ENCODE measurements around the gene SOX11.

The SOX11 gene

DNA sequence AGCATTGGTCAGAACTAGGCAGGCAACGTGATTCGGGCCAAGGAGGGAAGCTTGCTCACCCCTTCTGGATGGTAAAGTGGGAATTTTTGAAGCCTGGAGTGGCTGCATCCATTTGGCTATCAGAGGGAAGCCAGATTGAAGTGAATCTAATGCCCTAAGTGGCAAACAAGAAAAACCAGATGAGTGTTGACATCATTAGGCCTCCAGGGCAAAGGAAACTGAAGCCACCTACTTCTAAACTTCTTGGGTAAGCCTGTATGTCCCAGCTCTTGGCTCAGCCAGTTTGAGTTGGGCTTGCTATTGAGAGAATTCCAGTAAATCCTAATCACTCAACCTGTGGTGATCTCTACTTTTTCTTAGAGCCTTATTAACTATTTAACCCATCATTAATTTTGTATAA, 20.9 kb downstream of the SOX11 start:
- Histone ChIP-seq H3K36me3 (ENCODE audit: insufficient read depth, low read length) (no peaks in the 10 kb centered on the region), H3K9me3 (ENCODE audit: low read length) (no peaks in the 10 kb centered on the region), H3K4me2 (ENCODE audit: low read length) (no peak overlapping the region), H3K9ac (ENCODE audit: low read length) (no peak overlapping the region), H2AFZ (ENCODE audit: low read length) (no peak overlapping the region), H4K20me1 (ENCODE audit: insufficient read depth, low read length) (no peaks in the 10 kb centered on the region), H3F3A (ENCODE audit: insufficient read depth, low read length) (no peaks in the 10 kb centered on the region), H3K27me3 (ENCODE audit: insufficient read depth, low read length) (no peaks in the 10 kb centered on the region), H3K79me2 (ENCODE audit: insufficient read depth, low read length) (no peaks in the 10 kb centered on the region), H3K4me1 (ENCODE audit: insufficient read depth, low read length, severe bottlenecking) (no peaks in the 10 kb centered on the region), H3K27ac (ENCODE audit: low read depth, low read length, poor library complexity, severe bottlenecking) (no peak overlapping the region), H3K4me3 (ENCODE audit: low read depth, low read length, poor library complexity, severe bottlenecking) (no peak overlapping the region), H3K9me2 (ENCODE audit: low read depth, low read length) (no peaks in the 10 kb centered on the region)
- TF ChIP-seq, protein P1, sequence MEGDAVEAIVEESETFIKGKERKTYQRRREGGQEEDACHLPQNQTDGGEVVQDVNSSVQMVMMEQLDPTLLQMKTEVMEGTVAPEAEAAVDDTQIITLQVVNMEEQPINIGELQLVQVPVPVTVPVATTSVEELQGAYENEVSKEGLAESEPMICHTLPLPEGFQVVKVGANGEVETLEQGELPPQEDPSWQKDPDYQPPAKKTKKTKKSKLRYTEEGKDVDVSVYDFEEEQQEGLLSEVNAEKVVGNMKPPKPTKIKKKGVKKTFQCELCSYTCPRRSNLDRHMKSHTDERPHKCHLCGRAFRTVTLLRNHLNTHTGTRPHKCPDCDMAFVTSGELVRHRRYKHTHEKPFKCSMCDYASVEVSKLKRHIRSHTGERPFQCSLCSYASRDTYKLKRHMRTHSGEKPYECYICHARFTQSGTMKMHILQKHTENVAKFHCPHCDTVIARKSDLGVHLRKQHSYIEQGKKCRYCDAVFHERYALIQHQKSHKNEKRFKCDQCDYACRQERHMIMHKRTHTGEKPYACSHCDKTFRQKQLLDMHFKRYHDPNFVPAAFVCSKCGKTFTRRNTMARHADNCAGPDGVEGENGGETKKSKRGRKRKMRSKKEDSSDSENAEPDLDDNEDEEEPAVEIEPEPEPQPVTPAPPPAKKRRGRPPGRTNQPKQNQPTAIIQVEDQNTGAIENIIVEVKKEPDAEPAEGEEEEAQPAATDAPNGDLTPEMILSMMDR (IDR thresholded peaks at IDR 0.05; ENCODE audit: low read length), result no peak

DNA sequence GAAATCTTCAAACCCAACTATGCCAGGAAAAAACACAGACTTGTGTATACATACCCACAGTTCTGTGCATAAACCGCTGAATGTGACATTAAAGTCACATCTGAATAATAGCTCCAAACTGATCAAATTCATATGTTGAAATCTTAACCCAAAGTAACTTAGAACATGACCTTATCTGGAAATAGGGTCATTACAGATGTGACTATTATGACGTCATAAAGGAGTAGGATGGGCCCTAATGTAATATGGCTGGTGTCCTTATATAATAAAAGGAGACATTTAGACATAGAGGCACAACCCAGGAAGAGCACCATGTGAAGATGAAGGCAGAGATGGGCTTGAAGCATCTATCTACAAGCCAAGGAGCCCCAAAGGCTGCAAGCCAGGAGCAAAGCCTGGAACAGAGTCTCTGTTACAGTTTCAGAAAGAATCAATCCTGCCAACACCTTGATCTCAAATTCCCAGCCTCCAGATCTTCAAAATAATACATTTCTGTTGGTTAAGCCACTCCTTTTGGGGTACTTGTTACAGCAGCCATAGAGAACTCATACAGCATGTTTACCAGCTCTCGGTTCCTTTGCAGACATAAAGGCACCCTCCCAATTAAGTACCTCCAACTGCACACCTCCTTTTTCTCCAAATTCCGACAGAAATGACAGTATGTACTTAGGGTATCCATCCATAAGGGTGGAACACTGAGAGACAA, 27.6 kb downstream of the SOX11 start:
- Histone ChIP-seq H3K4me3 (ENCODE audit: low read depth, low read length, poor library complexity, severe bottlenecking) (no peak overlapping the region), H3K4me2 (ENCODE audit: low read length) (no peak overlapping the region), H3K27me3 (ENCODE audit: insufficient read depth, low read length) (no peaks in the 10 kb centered on the region; the same call in 1 of the 2 replicates), H3K9me2 (ENCODE audit: low read depth, low read length) (no peaks in the 10 kb centered on the region), H3K9me3 (ENCODE audit: low read length) (peaks cover 8% of the 10 kb centered on the region), H4K20me1 (ENCODE audit: insufficient read depth, low read length) (no peaks in the 10 kb centered on the region), H2AFZ (ENCODE audit: low read length) (no peak overlapping the region), H3F3A (ENCODE audit: insufficient read depth, low read length) (no peaks in the 10 kb centered on the region), H3K36me3 (ENCODE audit: insufficient read depth, low read length) (no peaks in the 10 kb centered on the region), H3K27ac (ENCODE audit: low read depth, low read length, poor library complexity, severe bottlenecking) (no peak overlapping the region), H3K9ac (ENCODE audit: low read length) (no peak overlapping the region), H3K4me1 (ENCODE audit: insufficient read depth, low read length, severe bottlenecking) (no peaks in the 10 kb centered on the region), H3K79me2 (ENCODE audit: insufficient read depth, low read length) (no peaks in the 10 kb centered on the region)
- TF ChIP-seq EZH2 (IDR thresholded peaks at IDR 0.05; ENCODE audit: borderline replicate concordance, low read length), result no peak
- TF ChIP-seq, protein P1 (IDR thresholded peaks at IDR 0.05; ENCODE audit: low read length), result no peak

DNA sequence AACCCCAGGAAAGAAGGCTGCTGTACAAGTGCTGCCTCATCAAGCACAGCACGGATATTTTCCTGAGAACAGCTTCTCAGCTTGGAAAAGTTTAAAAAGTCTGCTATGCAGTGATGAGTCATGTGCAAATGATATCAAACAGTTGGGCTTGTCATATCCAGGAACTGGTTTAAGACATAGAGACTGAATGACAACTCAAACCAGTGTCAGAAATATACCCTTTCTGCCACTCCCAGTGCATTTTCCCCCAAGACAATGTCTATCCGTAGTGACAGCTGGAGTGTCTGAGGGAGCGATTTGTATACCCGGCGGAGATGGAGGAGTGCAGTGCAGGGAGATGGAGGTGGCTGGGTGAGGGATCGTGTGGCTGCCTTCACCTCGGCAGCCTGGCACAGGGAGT, 28.2 kb downstream of the SOX11 start:
- no peak overlapping the region for H3K4me3 ChIP-seq (ENCODE audit: low read depth, low read length, poor library complexity, severe bottlenecking)
- TF ChIP-seq EZH2 (IDR thresholded peaks at IDR 0.05; ENCODE audit: borderline replicate concordance, low read length), result no peak
- TF ChIP-seq, protein P1 (IDR thresholded peaks at IDR 0.05; ENCODE audit: low read length), result no peak
- no peaks in the 10 kb centered on the region for H4K20me1 ChIP-seq (ENCODE audit: insufficient read depth, low read length)
- peaks cover 8% of the 10 kb centered on the region for H3K9me3 ChIP-seq (ENCODE audit: low read length)
- H2AFZ ChIP-seq (ENCODE audit: low read length), result no peak overlapping the region
- no peaks in the 10 kb centered on the region for H3K79me2 ChIP-seq (ENCODE audit: insufficient read depth, low read length)
- no peaks in the 10 kb centered on the region for H3F3A ChIP-seq (ENCODE audit: insufficient read depth, low read length)
- no peaks in the 10 kb centered on the region for H3K36me3 ChIP-seq (ENCODE audit: insufficient read depth, low read length)
- H3K27me3 ChIP-seq (ENCODE audit: insufficient read depth, low read length), result no peaks in the 10 kb centered on the region; the same call in 1 of the 2 replicates
- H3K27ac ChIP-seq (ENCODE audit: low read depth, low read length, poor library complexity, severe bottlenecking), result no peak overlapping the region
- H3K9me2 ChIP-seq (ENCODE audit: low read depth, low read length), result no peaks in the 10 kb centered on the region
- H3K4me2 ChIP-seq (ENCODE audit: low read length), result no peak overlapping the region
- H3K4me1 ChIP-seq (ENCODE audit: insufficient read depth, low read length, severe bottlenecking), result no peaks in the 10 kb centered on the region
- H3K9ac ChIP-seq (ENCODE audit: low read length), result no peak overlapping the region
